ENCODE measurements around the gene CMTM6. TPM values are rescaled to one million over a fixed set of nuclear protein-coding genes. Genes with fewer than 3 reads are reported as not detected.
"Not testable (repeated sequence)": the region's sequence is repeated elsewhere in the genome, so short reads cannot be mapped to it uniquely, and the experiment has no call there.

CMTM6 gene, protein sequence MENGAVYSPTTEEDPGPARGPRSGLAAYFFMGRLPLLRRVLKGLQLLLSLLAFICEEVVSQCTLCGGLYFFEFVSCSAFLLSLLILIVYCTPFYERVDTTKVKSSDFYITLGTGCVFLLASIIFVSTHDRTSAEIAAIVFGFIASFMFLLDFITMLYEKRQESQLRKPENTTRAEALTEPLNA
- total RNA-seq, result 28.0 TPM

DNA sequence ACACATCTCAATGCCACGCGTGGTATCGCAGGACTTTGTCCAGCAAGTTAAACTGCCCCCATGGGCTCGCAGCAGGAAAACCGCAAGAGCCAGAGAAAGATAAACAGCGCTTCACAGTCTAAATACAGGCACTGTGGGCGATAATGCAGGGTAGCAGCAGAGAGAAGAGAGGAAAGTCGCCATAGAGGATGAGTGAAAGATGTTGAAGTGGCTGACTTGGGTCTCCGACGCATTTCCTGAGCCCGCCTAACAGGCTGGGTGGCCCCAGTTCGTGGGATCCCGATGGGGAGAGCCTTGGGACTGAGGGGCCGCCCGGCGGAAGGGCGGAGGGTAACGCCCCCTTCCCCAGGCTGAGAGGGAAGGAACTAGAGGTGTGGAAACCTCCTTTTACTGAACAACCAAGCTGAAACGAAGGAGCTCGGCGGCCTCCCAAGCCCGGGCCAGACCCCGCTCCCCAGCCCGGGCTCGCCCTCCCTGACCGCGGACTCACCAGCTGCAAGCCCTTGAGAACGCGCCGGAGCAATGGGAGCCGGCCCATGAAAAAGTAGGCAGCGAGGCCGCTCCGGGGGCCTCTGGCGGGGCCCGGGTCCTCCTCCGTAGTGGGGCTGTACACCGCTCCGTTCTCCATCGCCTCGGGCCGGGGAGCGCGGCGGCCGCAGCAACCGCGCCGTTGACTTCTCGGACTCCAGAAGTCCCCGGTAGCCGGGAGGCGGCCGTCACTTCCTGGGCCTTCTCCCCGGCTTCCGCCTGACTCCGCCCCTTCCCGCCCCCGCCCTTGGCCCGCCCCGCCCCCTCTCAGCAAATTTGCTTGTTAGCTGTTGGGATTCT lies at the start of gene CMTM6:
Gene CMTM6 (minus strand): TSS at position 735 of the 828 bp plus-strand sequence. CDS start 107 bp downstream, at position 628.
- ATAC-seq, result peak; percentile 89

DNA sequence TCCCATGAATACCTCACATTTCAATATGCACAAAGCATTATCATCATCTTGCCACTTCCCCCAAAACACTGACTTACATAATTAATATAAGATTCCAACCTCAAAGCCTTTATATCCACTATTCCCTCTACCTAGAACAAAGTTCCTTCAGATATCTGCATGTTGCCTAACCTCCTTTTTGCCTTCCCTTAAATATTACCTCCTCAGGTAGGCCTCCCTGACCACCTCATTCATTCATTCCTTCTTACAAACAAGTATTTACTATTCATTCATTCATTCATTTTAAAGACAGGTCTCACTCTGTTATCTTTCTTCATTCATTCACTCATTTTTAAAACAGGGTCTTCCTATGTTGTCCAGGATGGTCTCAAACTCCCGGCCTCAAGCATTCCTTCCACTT lies 49.4 kb upstream of the CMTM6 start:
- ATAC-seq, result no peak

DNA sequence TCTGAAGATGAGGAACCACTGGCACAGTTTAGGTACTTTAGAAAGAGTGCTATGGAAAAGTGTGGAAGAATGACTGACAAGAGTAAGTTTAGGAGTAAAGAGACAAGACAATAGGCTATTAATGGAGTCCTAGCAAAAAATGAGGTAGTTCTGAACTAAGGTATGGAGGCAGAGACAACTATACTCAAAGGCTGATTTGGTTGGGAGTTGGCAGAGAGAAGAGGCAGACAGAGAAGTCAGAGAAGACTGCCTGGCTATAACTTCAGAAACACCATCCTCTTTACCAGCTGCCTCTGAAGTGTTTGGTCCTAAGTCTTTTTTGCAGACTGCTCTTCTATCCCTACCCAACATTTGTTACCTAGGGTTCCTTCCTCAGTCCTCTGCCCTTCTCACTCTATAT lies 48.8 kb upstream of the CMTM6 start:
- ATAC-seq, result no peak

DNA sequence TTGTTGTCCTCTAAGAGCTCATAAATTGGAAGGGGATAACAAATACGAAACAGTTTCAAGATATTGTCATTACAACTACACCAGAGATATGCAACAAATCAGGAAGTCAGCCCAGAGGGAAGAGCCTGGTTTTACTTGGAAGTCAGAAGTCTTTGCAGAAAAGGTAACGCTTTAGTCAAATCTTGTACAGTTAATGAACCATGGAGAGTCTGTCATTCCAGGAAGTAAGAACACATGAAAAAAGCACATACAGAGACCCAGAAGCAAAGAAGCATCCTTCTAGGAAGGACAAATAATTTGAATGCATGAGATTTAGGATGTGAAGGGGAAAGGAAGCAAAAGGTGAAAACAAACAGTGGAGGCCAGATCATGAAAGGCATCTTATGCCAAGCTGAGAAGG lies 48.4 kb upstream of the CMTM6 start:
- peak; percentile 25 for ATAC-seq

DNA sequence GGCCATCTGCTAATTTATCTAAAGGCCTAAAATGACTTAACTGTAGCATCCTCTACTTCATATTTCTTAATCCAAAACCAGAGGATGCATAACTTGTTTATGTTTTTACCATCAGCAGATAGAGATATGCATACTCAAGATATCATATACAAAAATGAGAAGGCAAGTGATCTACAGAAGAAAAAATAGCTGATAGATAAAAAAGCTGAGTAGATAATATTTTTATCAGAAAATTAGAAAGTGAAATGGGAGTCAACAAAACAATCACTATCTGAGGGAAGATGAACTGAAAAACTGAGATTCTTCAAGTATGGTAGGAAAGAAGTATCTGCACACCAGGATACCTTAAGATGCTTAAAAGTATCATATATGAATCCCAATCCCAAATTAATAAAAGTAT lies 42.7 kb upstream of the CMTM6 start:
- no peak for ATAC-seq

DNA sequence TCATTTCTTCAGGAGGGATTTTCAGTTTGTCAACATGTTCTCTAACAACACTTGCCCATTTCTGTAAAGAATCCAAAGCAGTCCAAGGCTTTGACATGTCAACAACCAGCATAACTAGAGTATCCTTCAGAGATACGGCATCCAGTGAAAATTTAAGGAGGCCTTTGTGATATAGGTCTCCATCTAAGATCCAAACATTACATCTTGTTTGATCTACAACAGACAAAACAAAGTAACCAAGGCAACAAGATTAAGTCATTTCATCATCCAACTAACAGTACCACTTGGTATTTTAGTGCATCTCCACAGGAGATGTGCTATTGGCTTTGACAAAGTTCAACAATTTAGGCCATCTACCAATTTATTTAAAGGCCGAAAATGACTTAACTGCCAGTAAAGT lies 42.2 kb upstream of the CMTM6 start:
- ATAC-seq, result no peak

DNA sequence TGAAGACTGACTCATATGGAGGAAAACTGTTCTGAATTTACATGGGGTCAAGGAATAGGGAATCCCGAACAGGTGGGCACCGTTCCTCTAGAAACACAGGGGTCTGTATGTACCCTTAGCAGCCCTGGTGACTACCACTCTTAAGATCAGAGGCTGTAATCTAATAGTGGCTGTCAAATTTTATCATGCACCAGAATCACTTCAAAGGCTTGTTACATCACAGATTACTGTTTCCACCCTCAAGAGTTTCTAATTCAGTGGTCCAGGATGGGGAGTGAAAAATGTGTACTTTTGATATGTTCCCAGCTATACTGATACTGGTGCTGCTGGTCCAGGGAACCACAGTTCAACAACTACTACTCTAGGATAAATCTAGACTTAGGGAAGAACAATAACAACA lies 40.2 kb upstream of the CMTM6 start:
- ATAC-seq, result no peak

DNA sequence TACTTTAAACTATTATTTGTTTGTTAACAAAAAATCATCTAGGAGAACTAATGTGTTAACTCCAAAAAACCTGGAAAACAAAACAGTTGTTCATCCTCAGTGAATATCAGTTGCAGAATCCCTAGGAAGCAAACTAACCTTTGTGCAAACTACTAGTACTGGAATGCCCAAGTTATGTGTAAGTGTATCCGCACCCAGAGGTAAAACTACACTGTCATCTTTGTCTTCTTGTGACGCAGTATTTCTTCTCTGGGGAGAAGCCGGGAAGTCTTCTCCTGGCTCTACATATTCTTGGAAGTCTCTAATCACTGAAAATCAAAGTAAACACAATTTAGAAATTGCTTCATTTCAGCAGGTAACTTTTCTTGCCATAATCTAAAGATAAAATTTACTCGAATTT lies 38.2 kb upstream of the CMTM6 start:
- ATAC-seq, result no peak

DNA sequence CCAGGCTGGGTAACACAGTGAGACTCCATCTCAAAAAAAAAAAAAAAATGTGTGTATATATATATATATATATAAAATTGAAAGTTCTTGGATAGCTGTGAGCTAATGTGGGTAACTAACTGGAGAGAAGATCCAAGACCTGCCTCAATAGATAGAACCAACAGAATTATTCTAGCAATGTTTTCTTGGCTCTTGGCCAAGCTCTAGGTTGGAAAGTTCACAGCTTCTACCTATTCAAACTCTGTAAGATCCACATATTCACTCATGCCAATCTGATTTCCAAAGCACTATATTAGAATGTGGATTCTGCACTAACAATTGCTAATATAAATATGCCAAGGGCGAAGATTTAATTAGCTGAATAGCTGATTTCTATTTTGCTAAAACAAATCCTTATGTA lies 29.8 kb upstream of the CMTM6 start:
- no peak for ATAC-seq

DNA sequence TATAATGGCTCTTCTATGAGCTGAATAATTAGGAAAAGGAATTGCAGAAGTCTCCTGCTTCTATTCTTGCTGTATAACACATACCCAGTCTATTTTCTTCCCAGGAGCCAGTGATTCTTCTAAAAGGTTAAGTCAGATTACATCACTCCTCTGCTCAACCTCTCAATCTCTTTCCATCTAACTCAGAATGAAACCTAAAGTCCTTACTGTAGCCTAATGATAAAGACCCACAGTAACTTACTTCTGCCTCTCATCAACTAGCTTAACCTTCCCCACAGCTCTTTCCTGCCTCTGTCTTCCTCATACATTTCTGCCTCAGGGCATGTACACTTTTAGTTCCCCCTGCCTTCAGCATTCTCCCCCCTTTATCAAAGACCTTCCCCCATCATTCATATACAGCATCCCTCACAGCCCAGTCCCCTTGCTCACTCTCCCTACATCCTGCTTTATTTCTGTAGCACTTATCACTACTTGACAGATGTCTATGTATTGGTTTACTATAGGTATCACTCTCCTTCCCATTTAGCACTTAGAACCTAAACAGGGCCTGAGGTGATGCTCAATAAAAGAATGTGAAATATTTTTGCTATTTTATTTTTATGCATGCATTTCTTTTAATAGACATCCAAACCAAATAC lies 28.5 kb upstream of the CMTM6 start:
- no peak for ATAC-seq

DNA sequence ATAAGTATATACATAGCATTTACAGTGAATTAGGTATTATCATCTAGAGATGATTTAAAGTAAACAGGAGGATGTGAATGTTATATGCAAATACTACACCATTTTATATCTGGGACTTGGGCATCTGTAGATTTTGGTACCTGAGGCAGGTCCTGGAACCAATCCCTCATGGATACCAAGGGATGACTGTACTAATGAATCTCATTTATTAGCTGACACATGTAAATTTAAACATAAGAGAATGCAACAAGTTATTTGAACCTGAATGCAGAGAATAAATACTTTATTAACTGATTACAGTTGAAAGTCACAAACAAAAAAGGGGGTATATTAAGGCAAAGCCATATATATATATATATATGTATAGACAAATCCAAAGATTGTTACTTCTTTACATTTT lies 23.1 kb upstream of the CMTM6 start:
- no peak for ATAC-seq

DNA sequence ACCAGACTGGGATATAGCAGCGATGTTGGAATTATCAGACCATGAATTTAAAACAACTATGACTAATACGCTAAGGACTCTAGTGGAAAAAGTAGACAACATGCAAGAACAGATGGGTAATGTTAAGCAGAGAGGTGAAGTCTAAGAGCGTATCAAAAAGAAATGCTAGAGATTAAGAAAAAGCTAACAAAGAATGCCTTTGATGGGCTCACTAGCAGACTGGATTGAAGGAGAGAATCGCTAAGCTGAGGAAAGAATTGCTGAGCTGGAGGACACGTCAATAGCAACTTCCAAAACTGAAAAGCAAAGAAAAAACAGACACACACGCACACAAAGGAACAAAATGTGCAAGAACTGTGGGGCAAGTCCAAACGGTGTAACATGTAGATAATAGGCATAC lies 20.0 kb upstream of the CMTM6 start:
- peak; percentile 51 for ATAC-seq

DNA sequence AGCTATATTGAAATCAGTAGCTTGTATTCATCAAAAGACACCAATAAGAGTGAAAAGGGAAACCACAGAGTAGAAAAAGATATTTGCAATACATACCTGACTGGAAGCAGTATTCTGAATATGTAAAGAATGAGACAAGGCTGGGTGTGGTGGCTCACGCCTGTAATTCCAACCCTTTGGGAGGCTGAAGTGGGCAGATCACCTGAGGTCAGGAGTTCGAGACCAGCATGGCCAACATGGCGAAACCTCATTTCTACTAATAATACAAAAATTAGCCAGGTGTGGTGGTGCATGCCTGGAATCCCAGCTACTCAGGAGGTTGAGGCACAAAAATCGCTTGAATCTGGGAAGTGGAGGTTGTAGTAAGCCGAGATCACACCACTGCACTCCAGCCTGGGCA lies 16.3 kb upstream of the CMTM6 start:
- ATAC-seq, result not testable (repeated sequence)

DNA sequence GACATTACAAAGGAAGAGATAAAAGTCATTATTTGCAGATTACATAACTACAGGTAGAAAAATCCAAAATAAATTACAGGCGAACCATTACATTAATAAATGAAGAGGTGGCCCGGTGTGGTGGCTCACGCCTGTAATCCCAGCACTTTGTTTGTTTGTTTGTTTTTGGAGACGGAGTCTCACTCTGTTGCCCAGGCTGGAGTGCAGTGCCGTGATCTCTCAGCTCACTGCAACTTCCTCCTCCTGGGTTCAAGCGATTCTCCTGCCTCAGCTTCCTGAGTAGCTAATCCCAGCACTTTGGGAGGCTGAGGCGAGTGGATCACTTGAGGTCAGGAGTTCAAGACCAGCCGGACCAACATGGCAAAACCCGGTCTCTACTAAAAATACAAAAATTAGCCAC lies 14.1 kb upstream of the CMTM6 start:
- not testable (repeated sequence) for ATAC-seq

DNA sequence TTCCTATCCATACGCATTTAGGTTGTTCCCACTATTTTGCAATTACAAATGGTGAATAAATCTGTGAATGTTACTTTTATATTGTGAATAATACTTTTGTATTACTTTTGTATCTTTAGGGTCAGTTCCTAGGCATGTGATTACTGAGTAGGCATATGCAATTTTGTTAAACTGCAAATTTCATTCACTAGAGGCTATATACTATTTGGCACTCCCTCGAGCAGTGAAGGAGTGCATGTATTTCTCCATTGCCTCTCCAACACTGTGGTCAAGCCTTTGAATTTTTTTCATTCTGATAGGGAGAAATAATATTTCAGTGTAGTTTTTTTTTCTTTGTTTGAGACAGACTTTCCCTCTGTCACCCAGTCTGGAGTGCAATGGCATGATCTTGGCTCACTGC lies 8.4 kb upstream of the CMTM6 start:
- no peak for ATAC-seq

DNA sequence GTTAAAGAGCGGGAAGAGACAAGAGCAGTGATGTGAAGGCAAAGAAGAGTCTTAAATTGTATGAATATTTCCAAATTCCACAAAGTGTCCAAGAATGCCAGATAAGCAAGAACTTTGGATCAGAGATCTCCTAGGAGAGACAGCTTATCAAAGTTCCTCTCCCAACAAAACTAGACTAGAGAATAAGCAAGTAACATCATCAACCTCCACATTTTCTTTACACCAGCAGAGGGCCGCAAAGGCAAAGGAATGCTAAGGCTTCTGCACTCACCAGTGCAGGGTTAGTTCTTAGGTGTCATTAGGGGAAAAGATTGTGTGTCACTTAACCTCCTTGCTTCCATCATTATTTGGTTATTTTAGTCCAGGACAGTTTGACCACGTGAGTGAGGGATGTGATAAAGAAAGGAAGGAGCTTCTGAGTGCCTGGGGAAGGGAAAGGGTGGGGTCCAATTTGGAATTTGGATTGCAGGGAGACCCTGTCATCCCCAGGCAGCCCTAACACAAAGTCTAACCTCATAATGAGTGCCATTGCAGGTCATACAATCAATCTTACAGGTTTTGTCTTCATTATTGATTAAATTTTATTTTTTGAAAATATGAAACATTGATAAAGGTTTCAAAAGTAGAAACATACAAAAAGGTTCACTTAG lies 7.5 kb upstream of the CMTM6 start:
- ATAC-seq, result peak; percentile 87

DNA sequence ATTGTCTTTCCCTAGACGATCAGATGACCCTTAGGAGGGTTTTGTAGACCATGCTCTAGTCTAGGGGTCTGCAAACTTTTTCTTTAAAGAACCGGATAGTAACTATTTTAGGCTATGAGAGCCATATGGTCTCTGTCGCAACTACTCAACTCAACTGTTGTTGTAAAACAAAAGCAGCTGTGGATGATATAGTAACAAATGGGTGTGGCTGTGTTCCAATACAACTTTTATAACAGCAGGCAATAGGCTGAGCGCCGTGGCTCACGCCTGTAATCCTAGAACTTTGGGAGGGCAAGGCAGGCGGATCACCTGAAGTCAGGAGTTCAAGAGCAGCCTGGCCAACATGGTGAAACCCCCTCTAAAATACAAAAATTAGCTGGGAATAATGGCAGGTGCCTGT lies 6.1 kb upstream of the CMTM6 start:
- ATAC-seq, result no peak

DNA sequence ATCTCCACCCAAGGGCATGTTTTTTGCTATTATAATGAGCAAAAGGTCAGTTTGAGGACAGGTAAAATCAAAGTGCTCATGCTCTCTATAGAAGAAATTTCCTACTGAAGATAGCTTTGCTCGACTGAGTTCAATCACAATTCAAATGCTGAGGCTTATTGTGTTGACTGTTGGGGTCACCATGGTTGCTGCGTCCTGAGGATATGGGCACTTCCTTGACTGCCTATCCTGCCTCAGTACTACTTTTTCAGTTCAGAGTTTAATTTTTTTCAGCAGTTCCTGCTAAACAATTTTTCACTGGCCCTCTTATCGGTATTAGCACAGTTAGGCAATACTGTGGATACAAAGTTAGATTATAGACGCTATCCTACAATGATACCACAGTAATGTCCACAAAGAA lies 3.8 kb upstream of the CMTM6 start:
- no peak for ATAC-seq

DNA sequence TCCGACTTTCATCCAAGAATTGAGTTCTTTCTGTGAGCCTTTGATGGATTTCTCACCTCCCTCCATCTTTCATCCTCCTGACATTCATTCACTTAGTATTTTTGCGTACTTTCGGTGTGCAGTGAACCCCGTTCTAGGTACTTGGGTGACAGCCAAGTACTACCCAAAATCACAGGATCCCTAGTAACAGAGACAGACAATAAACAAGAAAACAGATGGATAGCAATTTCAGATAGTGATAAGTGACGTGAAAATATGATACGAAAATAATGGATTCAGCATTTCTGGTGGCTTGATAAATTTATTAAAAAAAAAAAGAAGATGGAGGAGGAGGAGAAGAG lies 264 bp upstream of the CMTM6 start:
- ATAC-seq, result no peak

DNA sequence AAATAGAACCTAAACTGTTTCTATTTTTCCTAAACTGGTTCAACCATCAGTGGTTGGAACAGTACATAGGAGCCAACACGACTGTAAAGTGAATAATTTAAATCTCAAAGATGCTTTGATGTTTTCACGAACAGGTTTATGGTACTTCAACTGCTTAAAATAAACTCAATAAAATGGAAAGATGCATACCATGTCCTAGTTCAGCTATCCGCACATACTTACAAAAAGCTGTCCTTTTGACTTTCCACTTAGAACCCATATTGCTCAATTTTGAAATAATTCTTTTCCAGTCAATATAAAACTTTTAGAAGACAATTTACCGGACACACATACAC lies 902 bp downstream of the CMTM6 start:
- ATAC-seq, result no peak

DNA sequence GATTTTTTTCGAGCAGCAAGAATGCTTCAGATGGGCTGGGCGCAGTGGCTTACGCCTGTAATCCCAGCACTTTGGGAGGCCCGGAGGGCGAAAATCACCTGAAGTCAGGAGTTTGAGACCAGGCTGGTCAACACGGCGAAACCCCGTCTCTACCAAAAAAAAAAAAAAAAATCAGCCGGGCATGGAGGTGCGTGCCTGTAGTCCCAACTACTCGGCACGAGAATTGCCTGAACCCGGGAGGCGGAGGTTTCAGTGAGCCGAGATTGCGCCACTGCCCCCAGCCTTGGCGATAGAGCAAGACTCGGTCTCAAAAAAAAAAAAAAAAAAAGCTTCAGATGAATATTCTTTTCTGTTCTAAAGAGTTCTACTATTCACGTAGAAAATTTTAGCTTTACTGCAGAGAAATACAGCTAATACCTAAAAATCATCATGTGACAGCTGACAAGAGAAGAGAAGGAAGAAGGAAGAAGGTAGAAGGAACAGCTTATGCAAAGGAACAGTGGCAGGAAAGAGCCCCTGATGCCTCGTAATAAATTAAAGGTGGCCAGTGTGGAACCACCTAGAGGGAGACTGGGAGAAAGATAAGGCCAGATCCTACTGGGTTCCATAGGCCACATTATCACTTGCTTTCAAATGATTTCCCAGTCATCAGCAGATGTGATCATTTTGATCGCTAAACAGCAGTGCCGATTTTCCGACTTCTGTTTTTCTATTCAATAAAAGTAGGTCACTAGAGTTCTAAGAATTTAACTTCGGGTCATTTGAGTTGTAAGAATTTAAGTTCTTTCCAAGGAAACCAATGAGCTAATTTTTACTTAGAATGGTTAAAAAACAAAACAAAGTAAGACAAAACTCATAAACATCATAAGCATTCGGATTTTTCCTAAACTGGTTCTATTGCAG lies 1.5 kb downstream of the CMTM6 start:
- no peak for ATAC-seq

DNA sequence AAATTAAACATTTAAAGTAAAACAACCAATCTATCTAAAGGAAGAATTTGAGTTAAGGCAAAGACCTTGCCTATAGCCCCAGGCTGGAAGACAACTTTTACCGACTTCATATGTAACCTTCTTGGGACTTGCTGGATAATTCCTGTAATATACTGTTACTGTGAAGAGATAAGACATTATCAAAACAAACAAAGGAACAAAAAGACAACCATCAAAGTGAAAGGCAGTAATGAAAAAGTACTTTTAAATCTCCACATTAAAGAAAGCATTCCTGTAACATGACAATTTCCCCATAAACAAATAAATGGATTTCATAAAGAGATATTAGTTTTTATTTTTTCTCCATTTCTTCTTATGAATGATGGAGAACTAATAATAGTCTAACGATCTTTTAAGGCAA lies 2.4 kb downstream of the CMTM6 start:
- no peak for ATAC-seq

DNA sequence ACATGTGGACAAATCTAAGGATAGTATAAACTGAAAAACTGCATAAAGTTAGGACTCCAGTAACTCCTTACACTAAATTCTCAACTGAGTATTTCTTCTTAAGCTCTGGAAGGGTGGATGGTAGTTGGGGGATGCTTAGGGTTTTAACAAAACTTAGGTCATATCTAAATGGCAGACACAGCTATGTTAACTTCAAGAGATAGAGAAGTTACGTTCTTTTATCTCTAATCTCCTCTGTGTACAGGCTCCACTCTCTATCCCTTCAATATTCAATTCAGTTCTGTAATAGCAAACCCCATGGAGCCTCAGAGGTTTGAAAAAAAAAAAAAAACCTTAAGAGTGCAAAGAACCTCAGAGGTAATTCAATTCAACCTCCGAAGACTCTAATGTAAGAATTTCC lies 3.1 kb downstream of the CMTM6 start:
- no peak for ATAC-seq
